GM23338 (cell line): ENCODE measurements around the gene CHST10.

Experiments
- EZH2 ChIP-seq: fragments of 200-600 bp; sonication (generic); IDR thresholded peaks from one replicate; pipeline ENCODE4 v1.8.0; 2017; ENCODE audit warnings: antibody characterized with exemption, mild to moderate bottlenecking, low read depth; ENCODE audit not compliant: unreplicated experiment
- EZH2phosphoT487 ChIP-seq: fragments of 200-600 bp; sonication (generic); IDR thresholded peaks from one replicate; pipeline ENCODE4 v1.8.1; 2018; ENCODE audit warnings: antibody characterized with exemption; ENCODE audit not compliant: unreplicated experiment
- JUNB ChIP-seq: IDR thresholded peaks from one replicate; pipeline ENCODE4 v1.6.1; 2016; ENCODE audit warnings: antibody characterized with exemption; ENCODE audit not compliant: unreplicated experiment
- POLR2AphosphoS5 ChIP-seq: IDR thresholded peaks from 2 replicates; pipeline ENCODE4 v1.6.1; 2016; ENCODE audit warnings: antibody characterized with exemption, low read depth
- STAT1 ChIP-seq: IDR thresholded peaks from one replicate; pipeline ENCODE4 v1.6.1; 2016; ENCODE audit warnings: antibody characterized with exemption; ENCODE audit not compliant: unreplicated experiment
- ZNF114 ChIP-seq: fragments of 250-450 bp; sonication (Bioruptor Pico); IDR thresholded peaks from 2 replicates; pipeline ENCODE4 v1.5.0; 2020; ENCODE audit warnings: mild to moderate bottlenecking, moderate library complexity
- TF ChIP-seq, protein P1 (sequence below), 2 experiments: fragments of 200-600 bp in 1 of 2; sonication (generic) in 1 of 2; conservative IDR thresholded peaks; 2 replicates each; pipeline versions ENCODE4 v1.5.1 to v1.6.1; 2016 to 2017; ENCODE audit warnings: antibody characterized with exemption in 2 of 2, low read depth in 2 of 2, mild to moderate bottlenecking in 2 of 2, moderate library complexity in 1 of 2
- TF ChIP-seq, protein P2 (sequence below): IDR thresholded peaks from 2 replicates; pipeline ENCODE4 v1.6.1; 2016; ENCODE audit warnings: antibody characterized with exemption
- TF ChIP-seq, protein P3 (sequence below): IDR thresholded peaks from one replicate; pipeline ENCODE4 v1.6.1; 2018; ENCODE audit warnings: antibody characterized with exemption; ENCODE audit not compliant: unreplicated experiment

DNA sequence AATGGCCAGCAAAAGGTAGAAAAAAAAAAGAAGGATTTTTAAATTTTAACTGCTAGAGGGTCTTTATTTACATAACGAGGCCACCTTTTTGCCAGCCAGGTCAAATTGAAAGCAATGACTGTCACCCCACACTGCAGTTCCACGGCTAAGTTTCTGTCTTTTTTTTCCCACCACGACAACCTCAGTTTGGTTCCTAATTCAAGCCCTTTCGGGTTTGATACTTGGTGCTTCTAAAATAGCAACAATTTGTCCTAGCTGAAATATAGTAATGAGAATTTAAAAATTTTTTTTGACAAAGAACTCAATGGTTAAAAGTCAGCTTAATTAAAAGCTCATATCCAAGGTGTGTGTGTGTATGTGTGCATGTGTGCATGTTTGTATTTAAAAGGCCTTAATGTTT, 36.4 kb upstream of the CHST10 start:
- TF ChIP-seq, protein P1, sequence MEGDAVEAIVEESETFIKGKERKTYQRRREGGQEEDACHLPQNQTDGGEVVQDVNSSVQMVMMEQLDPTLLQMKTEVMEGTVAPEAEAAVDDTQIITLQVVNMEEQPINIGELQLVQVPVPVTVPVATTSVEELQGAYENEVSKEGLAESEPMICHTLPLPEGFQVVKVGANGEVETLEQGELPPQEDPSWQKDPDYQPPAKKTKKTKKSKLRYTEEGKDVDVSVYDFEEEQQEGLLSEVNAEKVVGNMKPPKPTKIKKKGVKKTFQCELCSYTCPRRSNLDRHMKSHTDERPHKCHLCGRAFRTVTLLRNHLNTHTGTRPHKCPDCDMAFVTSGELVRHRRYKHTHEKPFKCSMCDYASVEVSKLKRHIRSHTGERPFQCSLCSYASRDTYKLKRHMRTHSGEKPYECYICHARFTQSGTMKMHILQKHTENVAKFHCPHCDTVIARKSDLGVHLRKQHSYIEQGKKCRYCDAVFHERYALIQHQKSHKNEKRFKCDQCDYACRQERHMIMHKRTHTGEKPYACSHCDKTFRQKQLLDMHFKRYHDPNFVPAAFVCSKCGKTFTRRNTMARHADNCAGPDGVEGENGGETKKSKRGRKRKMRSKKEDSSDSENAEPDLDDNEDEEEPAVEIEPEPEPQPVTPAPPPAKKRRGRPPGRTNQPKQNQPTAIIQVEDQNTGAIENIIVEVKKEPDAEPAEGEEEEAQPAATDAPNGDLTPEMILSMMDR (conservative IDR thresholded peaks at IDR 0.05; ENCODE audit: low read depth in 2 of 2), result no peak
- TF ChIP-seq EZH2, result no peak
- TF ChIP-seq POLR2AphosphoS5, result no peak
- no peak for TF ChIP-seq STAT1
- TF ChIP-seq, protein P2, sequence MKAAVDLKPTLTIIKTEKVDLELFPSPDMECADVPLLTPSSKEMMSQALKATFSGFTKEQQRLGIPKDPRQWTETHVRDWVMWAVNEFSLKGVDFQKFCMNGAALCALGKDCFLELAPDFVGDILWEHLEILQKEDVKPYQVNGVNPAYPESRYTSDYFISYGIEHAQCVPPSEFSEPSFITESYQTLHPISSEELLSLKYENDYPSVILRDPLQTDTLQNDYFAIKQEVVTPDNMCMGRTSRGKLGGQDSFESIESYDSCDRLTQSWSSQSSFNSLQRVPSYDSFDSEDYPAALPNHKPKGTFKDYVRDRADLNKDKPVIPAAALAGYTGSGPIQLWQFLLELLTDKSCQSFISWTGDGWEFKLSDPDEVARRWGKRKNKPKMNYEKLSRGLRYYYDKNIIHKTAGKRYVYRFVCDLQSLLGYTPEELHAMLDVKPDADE, result no peak
- no peak for TF ChIP-seq ZNF114 (CRISPR knock-in tag)
- TF ChIP-seq EZH2phosphoT487, result no peak
- TF ChIP-seq JUNB, result no peak
- TF ChIP-seq, protein P3, sequence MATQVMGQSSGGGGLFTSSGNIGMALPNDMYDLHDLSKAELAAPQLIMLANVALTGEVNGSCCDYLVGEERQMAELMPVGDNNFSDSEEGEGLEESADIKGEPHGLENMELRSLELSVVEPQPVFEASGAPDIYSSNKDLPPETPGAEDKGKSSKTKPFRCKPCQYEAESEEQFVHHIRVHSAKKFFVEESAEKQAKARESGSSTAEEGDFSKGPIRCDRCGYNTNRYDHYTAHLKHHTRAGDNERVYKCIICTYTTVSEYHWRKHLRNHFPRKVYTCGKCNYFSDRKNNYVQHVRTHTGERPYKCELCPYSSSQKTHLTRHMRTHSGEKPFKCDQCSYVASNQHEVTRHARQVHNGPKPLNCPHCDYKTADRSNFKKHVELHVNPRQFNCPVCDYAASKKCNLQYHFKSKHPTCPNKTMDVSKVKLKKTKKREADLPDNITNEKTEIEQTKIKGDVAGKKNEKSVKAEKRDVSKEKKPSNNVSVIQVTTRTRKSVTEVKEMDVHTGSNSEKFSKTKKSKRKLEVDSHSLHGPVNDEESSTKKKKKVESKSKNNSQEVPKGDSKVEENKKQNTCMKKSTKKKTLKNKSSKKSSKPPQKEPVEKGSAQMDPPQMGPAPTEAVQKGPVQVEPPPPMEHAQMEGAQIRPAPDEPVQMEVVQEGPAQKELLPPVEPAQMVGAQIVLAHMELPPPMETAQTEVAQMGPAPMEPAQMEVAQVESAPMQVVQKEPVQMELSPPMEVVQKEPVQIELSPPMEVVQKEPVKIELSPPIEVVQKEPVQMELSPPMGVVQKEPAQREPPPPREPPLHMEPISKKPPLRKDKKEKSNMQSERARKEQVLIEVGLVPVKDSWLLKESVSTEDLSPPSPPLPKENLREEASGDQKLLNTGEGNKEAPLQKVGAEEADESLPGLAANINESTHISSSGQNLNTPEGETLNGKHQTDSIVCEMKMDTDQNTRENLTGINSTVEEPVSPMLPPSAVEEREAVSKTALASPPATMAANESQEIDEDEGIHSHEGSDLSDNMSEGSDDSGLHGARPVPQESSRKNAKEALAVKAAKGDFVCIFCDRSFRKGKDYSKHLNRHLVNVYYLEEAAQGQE, result no peak
